Measurements from ENCODE around the gene CPLX4.

GRCh38 chr18:59352250-59352855 lies 33.9 kb upstream of the CPLX4 start:
- TF ChIP-seq CTCF (IDR thresholded peaks at IDR 0.05) (no peak), POLR2A (IDR thresholded peaks at IDR 0.05) (no peak)
